GM21528 (cell line): Measurements from ENCODE around the gene SPSB4.

ENCODE experiments used
- ATAC-seq: cut with Tn5 transposase; IDR thresholded peaks from one replicate; pipeline ENCODE4 v1.9.1; 2021; ENCODE audit warnings: mild to moderate bottlenecking, moderate library complexity; ENCODE audit not compliant: unreplicated experiment, low FRiP score

SPSB4 gene

GRCh38 chr3:141148770-141149169, 97.6 kb downstream of the SPSB4 start:
- no peak for ATAC-seq

- ATAC-seq, result no peak
These were observed 99.1 kb downstream of the SPSB4 start for GRCh38 chr3:141150081-141150830.

GRCh38 chr3:141150931-141151330, 99.8 kb downstream of the SPSB4 start:
- no peak for ATAC-seq

- ATAC-seq, result no peak
These were observed 100.3 kb downstream of the SPSB4 start for GRCh38 chr3:141151439-141151838.

GRCh38 chr3:141152130-141152529, 101.0 kb downstream of the SPSB4 start:
- no peak for ATAC-seq

- ATAC-seq, result no peak
These were observed 101.9 kb downstream of the SPSB4 start for GRCh38 chr3:141152801-141153678.

- no peak for ATAC-seq
These were observed 102.5 kb downstream of the SPSB4 start for GRCh38 chr3:141153679-141153966.

- ATAC-seq, result no peak
These were observed 113.7 kb downstream of the SPSB4 start for GRCh38 chr3:141164852-141165251.

GRCh38 chr3:141167681-141168080, 116.5 kb downstream of the SPSB4 start:
- ATAC-seq, result no peak

GRCh38 chr3:141170678-141171295, 119.6 kb downstream of the SPSB4 start:
- no peak for ATAC-seq

- no peak for ATAC-seq
These were observed 123.5 kb downstream of the SPSB4 start for GRCh38 chr3:141174674-141175073.

GRCh38 chr3:141176775-141177174, 125.6 kb downstream of the SPSB4 start:
- ATAC-seq, result no peak

- no peak for ATAC-seq
These were observed 126.9 kb downstream of the SPSB4 start for GRCh38 chr3:141178026-141178425.

GRCh38 chr3:141178551-141178950, 127.4 kb downstream of the SPSB4 start:
- ATAC-seq, result no peak

GRCh38 chr3:141179983-141180382, 128.8 kb downstream of the SPSB4 start:
- no peak for ATAC-seq

GRCh38 chr3:141181196-141181595, 130.0 kb downstream of the SPSB4 start:
- ATAC-seq, result no peak

GRCh38 chr3:141181819-141182218, 130.7 kb downstream of the SPSB4 start:
- ATAC-seq, result no peak

GRCh38 chr3:141183606-141184005, 132.5 kb downstream of the SPSB4 start:
- ATAC-seq, result no peak

- ATAC-seq, result no peak
These were observed 133.3 kb downstream of the SPSB4 start for GRCh38 chr3:141184430-141184829.

GRCh38 chr3:141191097-141191749, 140.1 kb downstream of the SPSB4 start:
- ATAC-seq, result no peak

- peak; percentile 98 for ATAC-seq
These were observed 141.2 kb downstream of the SPSB4 start for GRCh38 chr3:141192345-141192744.
